NT2/D1 (cell line): ENCODE measurements around the gene MATN1.

Source experiments
- DNase-seq: peaks from one replicate; pipeline ENCODE4 v3.0.0-alpha.2; 2011; ENCODE audit warnings: low read depth, low spot score
- H3K27me3 ChIP-seq: 2 replicates; pipeline ENCODE4 v1.6.0; 2011; ENCODE audit warnings: mild to moderate bottlenecking; ENCODE audit not compliant: insufficient read length, insufficient read depth
- H3K36me3 ChIP-seq: 2 replicates; pipeline ENCODE4 v1.6.1; 2011; ENCODE audit warnings: mild to moderate bottlenecking, low read length, mixed read lengths; ENCODE audit not compliant: insufficient read depth, insufficient read length
- H3K4me1 ChIP-seq: 2 replicates; pipeline ENCODE4 v1.5.1; 2011; ENCODE audit not compliant: insufficient read depth, insufficient read length
- H3K4me3 ChIP-seq: 2 replicates; pipeline ENCODE4 v1.5.1; 2011; ENCODE audit warnings: low read depth; ENCODE audit not compliant: insufficient read length
- H3K9ac ChIP-seq: 2 replicates; pipeline ENCODE4 v1.6.0; 2011; ENCODE audit warnings: low read depth; ENCODE audit not compliant: insufficient read length
- H3K9me3 ChIP-seq: 2 replicates; pipeline ENCODE4 v1.5.1; 2011; ENCODE audit warnings: mild to moderate bottlenecking, low read length; ENCODE audit not compliant: insufficient read depth
- SUZ12 ChIP-seq: IDR thresholded peaks from 2 replicates; pipeline ENCODE4 v1.6.1; 2011; ENCODE audit not compliant: insufficient read length, insufficient read depth; ENCODE audit errors: extremely low read depth
- YY1 ChIP-seq: IDR thresholded peaks from 2 replicates; pipeline ENCODE4 v1.6.1; 2011; ENCODE audit not compliant: insufficient read length, insufficient read depth
- ZNF274 ChIP-seq: IDR thresholded peaks from 2 replicates; pipeline ENCODE4 v1.6.1; 2011; ENCODE audit warnings: mild to moderate bottlenecking, low read depth, low read length

MATN1 gene

GRCh38 chr1:30728832-30729638 is 5.7 kb upstream of the MATN1 start:
- Histone ChIP-seq H3K4me3 (no peak overlapping the region), H3K9ac (no peak overlapping the region), H3K36me3 (no peaks in the 10 kb centered on the region), H3K27me3 (no peaks in the 10 kb centered on the region), H3K9me3 (no peaks in the 10 kb centered on the region), H3K4me1 (peaks cover 26% of the 10 kb centered on the region)
- DNase-seq, result no peak
- TF ChIP-seq ZNF274, result no peak
- no peak for TF ChIP-seq YY1
- TF ChIP-seq SUZ12, result no peak

DNA sequence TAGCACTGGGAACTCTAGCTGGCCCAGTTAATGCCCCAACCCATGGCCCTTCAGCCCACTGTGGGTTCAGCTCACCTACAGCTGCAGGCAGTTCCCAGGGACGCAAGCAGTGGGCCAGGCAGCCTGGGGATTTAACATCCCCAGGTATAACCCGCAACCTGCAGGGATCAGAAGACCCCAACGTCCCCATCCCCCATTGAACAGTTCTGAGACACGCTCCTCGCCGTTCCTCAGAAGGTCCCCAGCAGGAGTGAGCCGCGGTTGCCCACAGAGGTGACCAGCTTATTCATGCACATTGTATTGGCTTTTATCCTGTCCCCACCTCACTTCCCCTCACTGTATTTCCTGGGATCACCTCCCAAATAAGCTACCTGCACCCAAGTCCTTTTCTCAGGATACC is 5.0 kb upstream of the MATN1 start:
- H3K36me3 ChIP-seq, result no peaks in the 10 kb centered on the region
- no peak overlapping the region for H3K9ac ChIP-seq
- H3K4me1 ChIP-seq, result peaks cover 27% of the 10 kb centered on the region
- no peak for DNase-seq
- TF ChIP-seq YY1 (no peak), SUZ12 (no peak), ZNF274 (no peak)
- H3K27me3 ChIP-seq, result no peaks in the 10 kb centered on the region
- no peak overlapping the region for H3K4me3 ChIP-seq
- no peaks in the 10 kb centered on the region for H3K9me3 ChIP-seq

DNA sequence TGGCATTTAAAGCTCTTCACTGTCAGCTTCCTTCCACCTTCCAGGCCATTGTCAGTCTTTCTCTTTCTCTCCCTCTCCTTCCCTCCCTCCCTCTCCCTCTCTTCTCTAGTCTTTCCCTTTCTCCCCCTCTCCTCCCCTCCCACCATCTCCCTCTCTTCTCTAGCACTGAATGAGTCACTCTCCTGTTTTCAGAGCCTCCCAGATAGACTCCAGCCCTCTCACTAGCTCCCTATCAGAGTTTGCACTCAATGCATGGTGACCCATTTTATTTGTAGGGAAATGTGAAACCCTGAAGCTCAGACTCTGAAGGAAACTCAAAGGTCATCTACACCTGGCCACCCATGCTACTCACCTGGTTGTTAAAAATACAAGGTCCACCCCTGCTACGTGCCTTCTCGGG is 4.4 kb upstream of the MATN1 start:
- H3K9me3 ChIP-seq, result no peaks in the 10 kb centered on the region
- H3K27me3 ChIP-seq, result no peaks in the 10 kb centered on the region
- no peak overlapping the region for H3K4me3 ChIP-seq
- TF ChIP-seq ZNF274 (no peak), YY1 (no peak), SUZ12 (no peak)
- no peak overlapping the region for H3K9ac ChIP-seq
- peaks cover 30% of the 10 kb centered on the region for H3K4me1 ChIP-seq
- peak; percentile 52 for DNase-seq
- H3K36me3 ChIP-seq, result no peaks in the 10 kb centered on the region

DNA sequence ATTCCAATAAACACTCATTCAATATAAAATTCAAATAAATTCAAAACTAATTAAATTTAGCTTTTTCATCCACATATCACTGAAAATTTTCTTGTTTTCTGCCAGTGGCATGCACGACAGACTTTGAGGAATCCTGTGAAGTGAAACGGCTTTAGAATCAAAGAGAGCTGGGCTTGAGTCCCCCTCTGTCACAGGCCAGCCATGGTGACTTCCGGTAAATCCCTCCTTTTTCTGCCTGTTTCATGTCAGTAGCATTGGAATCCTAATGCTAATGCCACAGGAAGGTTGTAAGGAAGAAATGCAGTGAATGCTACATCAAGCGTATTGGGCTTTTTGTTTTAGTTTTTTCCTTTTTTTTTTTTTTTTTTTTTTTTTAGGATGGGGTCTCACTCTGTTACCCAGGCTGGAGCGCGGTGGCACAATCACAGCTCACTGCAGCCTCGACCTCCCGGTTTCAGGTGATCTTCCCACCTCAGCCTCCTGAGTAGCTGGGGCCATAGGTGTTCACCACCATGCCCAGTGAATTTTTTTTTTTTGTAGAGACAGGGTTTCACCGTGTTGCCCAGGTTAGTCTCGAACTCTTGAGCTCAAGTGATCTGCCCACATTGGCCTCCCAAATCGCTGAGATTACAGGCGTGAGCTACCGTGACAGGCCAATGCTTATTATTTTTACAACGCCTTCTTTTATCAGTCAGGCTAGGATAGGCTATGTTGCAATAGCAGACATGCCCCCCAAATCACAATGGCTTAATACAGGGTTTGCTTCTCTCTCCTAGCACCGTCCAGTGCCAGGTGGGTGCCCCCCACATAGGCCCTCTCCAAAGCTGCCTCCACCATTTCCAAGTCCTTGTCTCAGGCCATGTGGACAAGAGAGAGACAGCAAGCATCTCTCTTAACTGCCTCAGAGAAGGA is 3.6 kb upstream of the MATN1 start:
- H3K36me3 ChIP-seq, result peaks cover 3% of the 10 kb centered on the region

GRCh38 chr1:30726236-30726635 is 2.9 kb upstream of the MATN1 start:
- Histone ChIP-seq H3K9me3 (no peaks in the 10 kb centered on the region), H3K4me1 (peaks cover 26% of the 10 kb centered on the region)
- no peak for TF ChIP-seq YY1
- TF ChIP-seq SUZ12, result no peak
- TF ChIP-seq ZNF274, result no peak

More for the DNA sequence above, 3.6 kb upstream of the MATN1 start:
- H3K4me3 ChIP-seq, result no peak overlapping the region
- no peaks in the 10 kb centered on the region for H3K9me3 ChIP-seq
- no peak overlapping the region for H3K9ac ChIP-seq
- no peak for DNase-seq
- H3K27me3 ChIP-seq, result no peaks in the 10 kb centered on the region
- peaks cover 24% of the 10 kb centered on the region for H3K4me1 ChIP-seq
- no peak for TF ChIP-seq ZNF274
- TF ChIP-seq SUZ12, result no peak
- TF ChIP-seq YY1, result no peak

GRCh38 chr1:30725450-30726095 is 2.2 kb upstream of the MATN1 start:
- Histone ChIP-seq H3K4me3 (no peak overlapping the region), H3K36me3 (peaks cover 3% of the 10 kb centered on the region), H3K9me3 (no peaks in the 10 kb centered on the region), H3K9ac (no peak overlapping the region), H3K4me1 (peaks cover 26% of the 10 kb centered on the region), H3K27me3 (no peaks in the 10 kb centered on the region)
- DNase-seq, result no peak
- no peak for TF ChIP-seq ZNF274
- no peak for TF ChIP-seq SUZ12
- no peak for TF ChIP-seq YY1

More at GRCh38 chr1:30726236-30726635, 2.9 kb upstream of the MATN1 start:
- Histone ChIP-seq H3K4me3 (no peak overlapping the region), H3K9ac (no peak overlapping the region), H3K27me3 (no peaks in the 10 kb centered on the region), H3K36me3 (peaks cover 3% of the 10 kb centered on the region)
- no peak for DNase-seq
